Measurements from ENCODE around the gene KRT2.

Gene KRT2

GRCh38 chr12:52663420-52663819 is 11.4 kb upstream of the KRT2 start:
- no peak for DNase-seq (ENCODE audit: low read depth in 3 of 3)

- no peak for DNase-seq (ENCODE audit: low read depth in 3 of 3)
Measured at GRCh38 chr12:52662918-52663229, 10.9 kb upstream of the KRT2 start.

- DNase-seq (ENCODE audit: low read depth in 3 of 3): no peak
Measured at GRCh38 chr12:52662093-52662917, 10.3 kb upstream of the KRT2 start.

GRCh38 chr12:52661668-52662067 is 9.7 kb upstream of the KRT2 start:
- no peak for DNase-seq (ENCODE audit: low read depth in 3 of 3)

GRCh38 chr12:52660934-52661499 is 9.0 kb upstream of the KRT2 start:
- DNase-seq (ENCODE audit: low read depth in 3 of 3): no peak

GRCh38 chr12:52659951-52660350 is 7.9 kb upstream of the KRT2 start:
- no peak for DNase-seq (ENCODE audit: low read depth in 3 of 3)

GRCh38 chr12:52659395-52659794 is 7.4 kb upstream of the KRT2 start:
- DNase-seq (ENCODE audit: low read depth in 3 of 3): no peak

GRCh38 chr12:52658196-52658595 is 6.2 kb upstream of the KRT2 start:
- no peak for DNase-seq (ENCODE audit: low read depth in 3 of 3)

- DNase-seq (ENCODE audit: low read depth in 3 of 3): no peak
Measured at GRCh38 chr12:52657250-52657902, 5.4 kb upstream of the KRT2 start.

- no peak for DNase-seq (ENCODE audit: low read depth in 3 of 3)
Measured at GRCh38 chr12:52656616-52657015, 4.6 kb upstream of the KRT2 start.

GRCh38 chr12:52655720-52656124 is 3.7 kb upstream of the KRT2 start:
- DNase-seq (ENCODE audit: low read depth in 3 of 3): no peak

GRCh38 chr12:52655251-52655650 is 3.2 kb upstream of the KRT2 start:
- no peak for DNase-seq (ENCODE audit: low read depth in 3 of 3)

GRCh38 chr12:52650520-52651081 is 1.4 kb downstream of the KRT2 start:
- DNase-seq (ENCODE audit: low read depth in 3 of 3): no peak

- no peak for DNase-seq (ENCODE audit: low read depth in 3 of 3)
Measured at GRCh38 chr12:52649066-52649465, 2.9 kb downstream of the KRT2 start.

GRCh38 chr12:52648012-52648550 is 3.9 kb downstream of the KRT2 start:
- DNase-seq (ENCODE audit: low read depth in 3 of 3): no peak

- DNase-seq (ENCODE audit: low read depth in 3 of 3): no peak
Measured at GRCh38 chr12:52647601-52648000, 4.4 kb downstream of the KRT2 start.

- DNase-seq (ENCODE audit: low read depth in 3 of 3): no peak
Measured at GRCh38 chr12:52646613-52647012, 5.4 kb downstream of the KRT2 start.

- no peak for DNase-seq (ENCODE audit: low read depth in 3 of 3)
Measured at GRCh38 chr12:52645982-52646381, 6.0 kb downstream of the KRT2 start.

GRCh38 chr12:52645120-52645761 is 6.8 kb downstream of the KRT2 start:
- DNase-seq (ENCODE audit: low read depth in 3 of 3): no peak

GRCh38 chr12:52644078-52644415 is 8.0 kb downstream of the KRT2 start:
- no peak for DNase-seq (ENCODE audit: low read depth in 3 of 3)

GRCh38 chr12:52643233-52644077 is 8.6 kb downstream of the KRT2 start:
- no peak for DNase-seq (ENCODE audit: low read depth in 3 of 3)

All from stimulated activated CD4-positive, alpha-beta T cell treated with anti-CD3 and anti-CD28 coated beads, TNF-alpha, amount 100 ng/mL, for 4 hours (primary cell).